A549 (cell line): ENCODE measurements around the gene CLDN7. TPM values are rescaled to one million over a fixed set of nuclear protein-coding genes. Genes with fewer than 3 reads are reported as not detected.

Experiments
- ATAC-seq, 2 experiments: fragments of 200-7000 bp in 1 of 2; fragments of >200 bp in 1 of 2; cut with Nextera tagmentation in 1 of 2; cut with Tn5 transposase in 1 of 2; 3 replicates each; pipeline versions ENCODE4 v1.8.0 to v1.9.1; 2018 to 2020; ENCODE audit warnings: mild to moderate bottlenecking in 1 of 2, moderate library complexity in 1 of 2
- CTCF ChIA-PET: fragments of 300-600 bp; sonication (Branson Sonifier 250); formaldehyde crosslinking; extraction: SDS; loops from one replicate; lab custom pipeline; 2021; ENCODE audit warnings: antibody characterized with exemption, inconsistent platforms; lab: Yijun Ruan, JAX
- POLR2A ChIA-PET: fragments of 350-600 bp; formaldehyde crosslinking; extraction: SDS; loops from one replicate; lab custom pipeline; 2021; ENCODE audit warnings: antibody characterized with exemption, inconsistent platforms; lab: Yijun Ruan, JAX
- DNase-seq, 2 experiments: peaks; one replicate each; pipeline versions ENCODE4 v3.0.0 to v3.0.0-alpha.2; 2011 to 2016; ENCODE audit warnings: low read depth in 1 of 2, low spot score in 1 of 2
- FAIRE-seq: peaks from 2 replicates; lab custom pipeline; 2011; peaks lifted over from hg19 to GRCh38; lab: Jason Lieb, UNC
- H3K27ac ChIP-seq, 2 experiments: fragments of >200 bp; sonication (Bioruptor Twin); formaldehyde crosslinking; 3 replicates each; pipeline ENCODE4 v1.5.1; 2016 to 2017
- H3K4me1 ChIP-seq: fragments of >200 bp; sonication (Bioruptor Twin); formaldehyde crosslinking; 3 replicates; pipeline ENCODE4 v1.6.1; 2016
- H3K4me2 ChIP-seq: fragments of >200 bp; sonication (Bioruptor Twin); formaldehyde crosslinking; 3 replicates; pipeline ENCODE4 v1.6.1; 2016
- H3K4me3 ChIP-seq: fragments of >200 bp; sonication (Bioruptor Twin); formaldehyde crosslinking; 3 replicates; pipeline ENCODE4 v1.5.1; 2016
- H3K9me3 ChIP-seq: fragments of >200 bp; sonication (Bioruptor Twin); formaldehyde crosslinking; 3 replicates; pipeline ENCODE4 v1.6.1; 2016
- CEBPB ChIP-seq, 2 experiments: fragments of >200 bp in 1 of 2; sonication (Bioruptor Twin) in 1 of 2; formaldehyde crosslinking in 1 of 2; IDR thresholded peaks; 2 replicates each; pipeline ENCODE4 v1.6.1; 2012 to 2016
- CHD2 ChIP-seq: fragments of 150-350 bp; IDR thresholded peaks from 2 replicates; pipeline ENCODE4 v1.6.1; 2014; ENCODE audit warnings: low read length; ENCODE audit not compliant: partially characterized antibody
- EHF ChIP-seq: fragments of 250-450 bp; sonication (Bioruptor Pico); IDR thresholded peaks from 2 replicates; pipeline ENCODE4 v1.5.0; 2020; ENCODE audit warnings: mild to moderate bottlenecking
- HDAC2 ChIP-seq: fragments of 200-600 bp; sonication (generic); IDR thresholded peaks from 2 replicates; pipeline ENCODE4 v1.6.1; 2016
- HEYL ChIP-seq: fragments of 250-450 bp; sonication (Bioruptor Pico); IDR thresholded peaks from 2 replicates; pipeline ENCODE4 v1.8.0; 2021; ENCODE audit warnings: mild to moderate bottlenecking, moderate library complexity
- KDM1A ChIP-seq: fragments of 200-600 bp; sonication (generic); IDR thresholded peaks from 2 replicates; pipeline ENCODE4 v1.6.1; 2016; ENCODE audit warnings: low read depth, mild to moderate bottlenecking
- KDM5A ChIP-seq: fragments of 200-600 bp; sonication (generic); IDR thresholded peaks from 2 replicates; pipeline ENCODE4 v1.6.1; 2016; ENCODE audit warnings: antibody characterized with exemption, mild to moderate bottlenecking
- MAZ ChIP-seq: fragments of 150-350 bp; IDR thresholded peaks from 2 replicates; pipeline ENCODE4 v1.6.1; 2014; ENCODE audit warnings: antibody characterized with exemption, low read depth, low read length, borderline replicate concordance
- MYC ChIP-seq: IDR thresholded peaks from 2 replicates; pipeline ENCODE4 v1.6.1; 2012; ENCODE audit warnings: mild to moderate bottlenecking, inconsistent platforms, low read length, improper control_type of control experiment, borderline replicate concordance
- PHF8 ChIP-seq: fragments of 200-600 bp; sonication (generic); IDR thresholded peaks from 2 replicates; pipeline ENCODE4 v1.6.1; 2016; ENCODE audit warnings: low read depth, mild to moderate bottlenecking, antibody characterized with exemption, moderate library complexity, borderline replicate concordance
- POLR2AphosphoS2 ChIP-seq: conservative IDR thresholded peaks from 2 replicates; pipeline ENCODE4 v1.6.1; 2012; ENCODE audit warnings: low read length, improper control_type of control experiment, inconsistent platforms
- RAD21 ChIP-seq, 2 experiments: fragments of >200 bp in 1 of 2; sonication (Bioruptor Twin) in 1 of 2; formaldehyde crosslinking in 1 of 2; IDR thresholded peaks in 1 of 2; conservative IDR thresholded peaks in 1 of 2; 2 replicates in 1 of 2; 3 replicates in 1 of 2; pipeline ENCODE4 v1.6.1; 2012 to 2018; ENCODE audit warnings: inconsistent platforms in 1 of 2
- RFX5 ChIP-seq: fragments of 450-650 bp; IDR thresholded peaks from 2 replicates; pipeline ENCODE4 v1.7.1; 2014; ENCODE audit warnings: antibody characterized with exemption, mild to moderate bottlenecking, moderate library complexity
- RNF2 ChIP-seq: fragments of 200-600 bp; sonication (generic); IDR thresholded peaks from 2 replicates; pipeline ENCODE4 v1.6.1; 2016; ENCODE audit warnings: low read depth, mild to moderate bottlenecking, antibody characterized with exemption, moderate library complexity, borderline replicate concordance
- SMC3 ChIP-seq: fragments of >200 bp; sonication (Bioruptor Twin); formaldehyde crosslinking; IDR thresholded peaks from 3 replicates; pipeline ENCODE4 v1.6.1; 2018; ENCODE audit warnings: inconsistent platforms
- ZC3H11A ChIP-seq: fragments of 450-650 bp; IDR thresholded peaks from 2 replicates; pipeline ENCODE4 v1.6.1; 2014; ENCODE audit warnings: antibody characterized with exemption, mild to moderate bottlenecking
- ZFP36 ChIP-seq: fragments of 450-650 bp; IDR thresholded peaks from 2 replicates; pipeline ENCODE4 v1.6.1; 2014; ENCODE audit warnings: borderline replicate concordance; ENCODE audit not compliant: partially characterized antibody
- ZNF302 ChIP-seq: fragments of 250-450 bp; sonication (Bioruptor Pico); IDR thresholded peaks from 2 replicates; pipeline ENCODE4 v1.9.0; 2021; ENCODE audit warnings: inconsistent platforms, mild to moderate bottlenecking, moderate library complexity
- WGBS: methylation state at CpG from one replicate; pipeline ENCODE4 v1.1.6; 2017; ENCODE audit errors: missing lambda C conversion rate; 5-methylcytosine and 5-hydroxymethylcytosine counted together
- polyA plus RNA-seq, 4 experiments: library from polyadenylated mRNA; depleted of rRNA in 3 of 4; stranded (reverse); fragments of >200 nt; fragmentation: RNase III in 1 of 4; extraction: RNeasy Plus Mini Kit Qiagen cat#74134 plus additional on column Dnase treatment in 1 of 4; gene quantifications; 2 replicates in 3 of 4; 3 replicates in 1 of 4; pipeline ENCODE4 v1.2.3, GENCODE V29; 2011 to 2017
- TF ChIP-seq, protein P1 (sequence below): fragments of 200-600 bp; sonication (generic); IDR thresholded peaks from 2 replicates; pipeline ENCODE4 v1.6.1; 2016; ENCODE audit warnings: antibody characterized with exemption, mild to moderate bottlenecking, moderate library complexity
- TF ChIP-seq, protein P2 (sequence below): IDR thresholded peaks from 2 replicates; pipeline ENCODE4 v1.6.1; 2012
- TF ChIP-seq, protein P3 (sequence below): fragments of >200 bp; sonication (Bioruptor Twin); formaldehyde crosslinking; IDR thresholded peaks from 3 replicates; pipeline ENCODE4 v1.5.1; 2016
- TF ChIP-seq, protein P4 (sequence below): IDR thresholded peaks from 2 replicates; pipeline ENCODE4 v1.6.1; 2012; ENCODE audit warnings: low read depth, borderline replicate concordance

The CLDN7 gene
- polyA plus RNA-seq, 2 of the 4 experiments (the other 2 are of a cell fraction), result 0.97 to 4.2 TPM

DNA sequence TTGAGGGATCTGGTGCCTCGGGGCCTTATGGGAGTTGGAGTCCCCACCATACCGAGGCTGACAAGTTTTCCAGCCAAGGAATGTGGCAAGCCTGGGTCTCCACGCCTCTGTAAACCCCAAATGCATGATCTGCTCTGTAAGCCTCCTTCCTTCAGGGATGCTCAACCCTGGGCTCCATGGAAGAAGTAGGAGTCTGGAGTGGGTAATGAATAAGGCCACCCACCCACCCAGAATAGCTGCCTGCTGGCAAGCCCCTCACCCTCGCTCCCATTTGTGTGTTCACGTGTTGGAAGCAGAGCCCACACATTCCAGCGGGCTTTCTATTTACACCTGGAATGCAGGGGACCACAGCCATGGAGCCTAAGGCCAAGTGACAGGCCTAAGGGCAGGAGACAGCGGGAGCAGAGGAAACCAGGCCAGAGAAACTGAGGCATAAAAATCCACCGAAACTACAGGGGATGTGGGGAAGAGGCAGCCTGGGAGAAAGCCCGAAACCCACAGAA lies 47.1 kb downstream of the CLDN7 start:
- TF ChIP-seq ZC3H11A (no peak), KDM5A (no peak), CEBPB (IDR thresholded peaks at IDR 0.05) (peak in 1 of 2 experiments; percentile 32; a peak in 1 of 4 replicates), KDM1A (no peak), PHF8 (no peak), RNF2 (no peak)
- TF ChIP-seq, protein P1, sequence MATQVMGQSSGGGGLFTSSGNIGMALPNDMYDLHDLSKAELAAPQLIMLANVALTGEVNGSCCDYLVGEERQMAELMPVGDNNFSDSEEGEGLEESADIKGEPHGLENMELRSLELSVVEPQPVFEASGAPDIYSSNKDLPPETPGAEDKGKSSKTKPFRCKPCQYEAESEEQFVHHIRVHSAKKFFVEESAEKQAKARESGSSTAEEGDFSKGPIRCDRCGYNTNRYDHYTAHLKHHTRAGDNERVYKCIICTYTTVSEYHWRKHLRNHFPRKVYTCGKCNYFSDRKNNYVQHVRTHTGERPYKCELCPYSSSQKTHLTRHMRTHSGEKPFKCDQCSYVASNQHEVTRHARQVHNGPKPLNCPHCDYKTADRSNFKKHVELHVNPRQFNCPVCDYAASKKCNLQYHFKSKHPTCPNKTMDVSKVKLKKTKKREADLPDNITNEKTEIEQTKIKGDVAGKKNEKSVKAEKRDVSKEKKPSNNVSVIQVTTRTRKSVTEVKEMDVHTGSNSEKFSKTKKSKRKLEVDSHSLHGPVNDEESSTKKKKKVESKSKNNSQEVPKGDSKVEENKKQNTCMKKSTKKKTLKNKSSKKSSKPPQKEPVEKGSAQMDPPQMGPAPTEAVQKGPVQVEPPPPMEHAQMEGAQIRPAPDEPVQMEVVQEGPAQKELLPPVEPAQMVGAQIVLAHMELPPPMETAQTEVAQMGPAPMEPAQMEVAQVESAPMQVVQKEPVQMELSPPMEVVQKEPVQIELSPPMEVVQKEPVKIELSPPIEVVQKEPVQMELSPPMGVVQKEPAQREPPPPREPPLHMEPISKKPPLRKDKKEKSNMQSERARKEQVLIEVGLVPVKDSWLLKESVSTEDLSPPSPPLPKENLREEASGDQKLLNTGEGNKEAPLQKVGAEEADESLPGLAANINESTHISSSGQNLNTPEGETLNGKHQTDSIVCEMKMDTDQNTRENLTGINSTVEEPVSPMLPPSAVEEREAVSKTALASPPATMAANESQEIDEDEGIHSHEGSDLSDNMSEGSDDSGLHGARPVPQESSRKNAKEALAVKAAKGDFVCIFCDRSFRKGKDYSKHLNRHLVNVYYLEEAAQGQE, result no peak
- TF ChIP-seq, protein P2, sequence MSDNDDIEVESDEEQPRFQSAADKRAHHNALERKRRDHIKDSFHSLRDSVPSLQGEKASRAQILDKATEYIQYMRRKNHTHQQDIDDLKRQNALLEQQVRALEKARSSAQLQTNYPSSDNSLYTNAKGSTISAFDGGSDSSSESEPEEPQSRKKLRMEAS, result peak; percentile 19
- POLR2A ChIA-PET, result interaction anchor here (0.7 to 1.2 kb wide), 4 partner anchors 9 to 31 kb away, joined by 3 to 4 read pairs (median 3); partner anchors contain the start of gene DVL2

DNA sequence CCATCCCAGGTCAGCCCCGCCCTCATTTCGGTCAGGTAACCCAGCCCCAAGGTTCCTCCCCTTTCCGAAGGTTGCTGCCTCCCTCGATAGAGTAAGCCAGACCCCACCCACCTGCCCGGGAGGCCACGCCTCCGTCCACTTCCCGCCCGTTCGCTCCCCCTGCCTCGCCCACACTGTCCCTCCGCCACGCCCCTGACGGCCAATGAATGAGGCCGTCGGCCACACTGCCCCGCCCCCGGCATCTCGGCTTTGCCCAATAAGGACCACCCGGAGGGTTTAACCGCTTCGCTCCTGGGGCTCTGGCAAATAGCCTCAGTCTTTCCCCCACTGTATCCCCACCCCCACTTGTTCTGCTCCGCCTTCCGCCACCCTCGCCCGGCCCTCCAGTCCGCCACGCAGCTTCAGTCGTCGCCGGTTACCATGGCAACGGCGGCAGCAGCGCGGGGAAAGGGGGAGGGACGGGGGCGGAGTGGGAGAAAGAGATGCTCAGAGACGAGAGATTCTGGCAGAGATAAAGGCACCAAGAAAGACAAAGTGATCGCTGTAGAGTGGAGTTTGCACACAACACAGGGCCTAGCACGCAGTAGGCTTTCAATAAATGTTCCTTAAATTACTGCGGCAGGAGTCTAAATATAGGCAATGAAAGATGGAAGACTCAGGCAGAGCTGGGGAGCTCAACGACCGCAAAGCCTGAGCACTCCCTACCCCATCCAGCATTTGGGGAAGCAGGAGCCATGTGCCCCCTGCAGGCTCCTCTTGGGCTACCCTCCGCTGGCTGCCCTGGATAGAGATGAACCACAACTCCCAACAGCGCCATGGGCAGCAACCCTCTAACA lies 47.8 kb downstream of the CLDN7 start:
- Histone ChIP-seq H3K4me3 (peak overlapping the region; percentile 47), H3K4me1 (peaks cover 43% of the 10 kb centered on the region), H3K4me2 (peak overlapping the region; percentile 96), H3K9me3 (no peaks in the 10 kb centered on the region), H3K27ac (peak overlapping the region; percentile 61 to 79)
- WGBS, result 0% methylated on average over 40 of the region's 45 CpGs
- DNase-seq, result peak; percentile 99 to 100
- peak; percentile 75 to 89 for ATAC-seq
- FAIRE-seq, result peak; percentile 91
- CTCF ChIA-PET, result interaction anchor here (0.6 to 3.7 kb wide), 19 partner anchors 10 to 169 kb away, joined by 3 to 24 read pairs (median 5); partner anchors contain the start of genes DVL2, PHF23 and SLC16A11
- POLR2A ChIA-PET, result interaction anchor here (0.5 to 1.2 kb wide), 6 partner anchors 9 to 69 kb away, joined by 3 to 4 read pairs (median 3); partner anchors contain the start of gene DVL2
- TF ChIP-seq RFX5 (peak; percentile 97), KDM1A (peak; percentile 30; the same call in 1 of the 2 replicates), MYC (peak; percentile 58; the same call in 1 of the 2 replicates), HDAC2 (no peak), EHF (CRISPR knock-in tag) (no peak), HEYL (CRISPR knock-in tag) (no peak), SMC3 (peak; percentile 39), MAZ (peak; percentile 56; the same call in 1 of the 2 replicates), ZNF302 (CRISPR knock-in tag) (no peak), POLR2AphosphoS2 (no peak), CHD2 (peak; percentile 64), ZFP36 (peak; percentile 14), RAD21 (conservative IDR thresholded peaks at IDR 0.05 in 1 of 2, IDR thresholded peaks at IDR 0.05 in 1 of 2) (peak; percentile 34 to 42; a peak in 2 of 5 replicates)
- TF ChIP-seq, protein P3, sequence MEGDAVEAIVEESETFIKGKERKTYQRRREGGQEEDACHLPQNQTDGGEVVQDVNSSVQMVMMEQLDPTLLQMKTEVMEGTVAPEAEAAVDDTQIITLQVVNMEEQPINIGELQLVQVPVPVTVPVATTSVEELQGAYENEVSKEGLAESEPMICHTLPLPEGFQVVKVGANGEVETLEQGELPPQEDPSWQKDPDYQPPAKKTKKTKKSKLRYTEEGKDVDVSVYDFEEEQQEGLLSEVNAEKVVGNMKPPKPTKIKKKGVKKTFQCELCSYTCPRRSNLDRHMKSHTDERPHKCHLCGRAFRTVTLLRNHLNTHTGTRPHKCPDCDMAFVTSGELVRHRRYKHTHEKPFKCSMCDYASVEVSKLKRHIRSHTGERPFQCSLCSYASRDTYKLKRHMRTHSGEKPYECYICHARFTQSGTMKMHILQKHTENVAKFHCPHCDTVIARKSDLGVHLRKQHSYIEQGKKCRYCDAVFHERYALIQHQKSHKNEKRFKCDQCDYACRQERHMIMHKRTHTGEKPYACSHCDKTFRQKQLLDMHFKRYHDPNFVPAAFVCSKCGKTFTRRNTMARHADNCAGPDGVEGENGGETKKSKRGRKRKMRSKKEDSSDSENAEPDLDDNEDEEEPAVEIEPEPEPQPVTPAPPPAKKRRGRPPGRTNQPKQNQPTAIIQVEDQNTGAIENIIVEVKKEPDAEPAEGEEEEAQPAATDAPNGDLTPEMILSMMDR, result peak; percentile 53
- TF ChIP-seq, protein P4, sequence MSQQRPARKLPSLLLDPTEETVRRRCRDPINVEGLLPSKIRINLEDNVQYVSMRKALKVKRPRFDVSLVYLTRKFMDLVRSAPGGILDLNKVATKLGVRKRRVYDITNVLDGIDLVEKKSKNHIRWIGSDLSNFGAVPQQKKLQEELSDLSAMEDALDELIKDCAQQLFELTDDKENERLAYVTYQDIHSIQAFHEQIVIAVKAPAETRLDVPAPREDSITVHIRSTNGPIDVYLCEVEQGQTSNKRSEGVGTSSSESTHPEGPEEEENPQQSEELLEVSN, result no peak
- TF ChIP-seq, protein P2, result peak; percentile 70
- TF ChIP-seq, all 56 proteins: peak for 10

More for the DNA sequence above, 47.1 kb downstream of the CLDN7 start:
- no peaks in the 10 kb centered on the region for H3K9me3 ChIP-seq
- FAIRE-seq (peak; percentile 99), DNase-seq (no peak), ATAC-seq (no peak)
- H3K4me1 ChIP-seq, result peaks cover 43% of the 10 kb centered on the region
- 27% methylated on average over 9 of the region's 9 CpGs for WGBS
- CTCF ChIA-PET, result interaction anchor here (0.6 to 3.7 kb wide), 17 partner anchors 9 to 566 kb away, joined by 3 to 24 read pairs (median 5); partner anchors contain the start of genes PHF23 and SLC16A11
- H3K4me2 ChIP-seq, result peak overlapping the region; percentile 96
- peak overlapping the region; percentile 8 to 98; a peak in 3 of 6 replicates for H3K27ac ChIP-seq
- H3K4me3 ChIP-seq, result peak overlapping the region; percentile 47; the same call in 1 of the 3 replicates
